ENCODE results near the gene SEMA3G.
A peak's percentile ranks its signal among the peaks of the same experiment; 100 is the strongest.

The SEMA3G gene

DNA sequence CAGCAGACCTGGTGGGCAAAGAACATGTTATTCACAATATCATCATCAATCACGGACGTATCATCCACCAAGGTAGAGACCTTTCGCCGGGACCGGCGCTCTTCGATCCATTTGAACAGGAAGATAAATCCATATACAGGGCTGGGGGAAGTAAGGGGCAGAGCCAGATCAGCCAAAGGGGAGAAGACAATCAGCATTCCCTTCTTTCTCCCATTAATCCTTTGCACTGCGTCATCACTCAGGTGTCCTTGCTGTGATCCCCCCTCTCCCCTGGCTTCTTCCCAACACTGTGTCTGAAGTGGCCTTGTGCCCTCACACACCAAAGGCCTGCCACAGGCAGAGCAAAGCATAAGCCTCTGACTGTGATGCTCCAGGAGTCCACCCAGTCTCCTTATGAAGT lies 36.4 kb downstream of the SEMA3G start:
- no peak for DNase-seq

GRCh38 chr3:52407779-52408178 lies 37.1 kb downstream of the SEMA3G start:
- no peak for DNase-seq

GRCh38 chr3:52406791-52407510 lies 38.0 kb downstream of the SEMA3G start:
- DNase-seq = no peak

DNA sequence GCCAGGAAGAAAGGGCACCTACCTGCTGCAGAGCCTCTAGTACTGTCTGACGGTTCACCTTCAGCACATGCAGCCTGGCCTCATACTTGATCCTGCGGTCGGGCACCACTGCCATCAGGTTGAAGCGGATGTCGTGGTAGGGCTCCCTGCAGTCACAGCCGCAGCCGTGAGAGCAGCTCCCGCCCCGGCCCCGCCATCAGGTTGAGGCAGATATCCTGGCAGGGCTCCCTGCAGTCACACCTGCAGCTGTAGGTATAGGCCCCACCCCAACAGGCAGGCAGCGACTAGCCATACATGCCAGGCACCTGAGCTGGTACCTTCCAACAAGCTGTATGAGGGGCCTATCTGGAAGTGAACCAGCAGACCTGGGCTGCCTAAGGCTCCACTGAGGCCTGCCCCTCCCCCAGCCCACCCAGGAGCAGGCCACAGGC lies 38.7 kb downstream of the SEMA3G start:
- no peak for DNase-seq

GRCh38 chr3:52405601-52406110 lies 39.2 kb downstream of the SEMA3G start:
- DNase-seq = no peak

DNA sequence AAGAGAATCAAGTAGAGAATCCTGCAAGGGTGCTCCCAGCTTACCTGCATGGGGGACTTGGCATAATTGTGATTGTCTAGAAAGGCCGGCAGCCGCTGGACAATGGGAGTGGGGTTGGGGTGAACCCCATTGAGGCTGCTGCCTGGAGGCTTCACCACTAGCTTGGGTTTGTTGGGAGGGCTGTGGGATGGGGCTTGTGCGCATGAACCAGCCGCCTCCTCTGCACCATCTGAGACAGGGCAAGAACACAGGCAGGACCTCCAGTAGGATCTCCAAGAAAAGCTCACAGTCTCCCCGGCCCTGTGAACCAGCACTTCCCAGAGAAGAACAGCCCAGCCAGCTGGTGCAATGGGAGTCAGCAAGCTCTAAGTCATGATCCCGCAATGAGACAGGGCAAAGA lies 39.8 kb downstream of the SEMA3G start:
- DNase-seq = no peak

DNA sequence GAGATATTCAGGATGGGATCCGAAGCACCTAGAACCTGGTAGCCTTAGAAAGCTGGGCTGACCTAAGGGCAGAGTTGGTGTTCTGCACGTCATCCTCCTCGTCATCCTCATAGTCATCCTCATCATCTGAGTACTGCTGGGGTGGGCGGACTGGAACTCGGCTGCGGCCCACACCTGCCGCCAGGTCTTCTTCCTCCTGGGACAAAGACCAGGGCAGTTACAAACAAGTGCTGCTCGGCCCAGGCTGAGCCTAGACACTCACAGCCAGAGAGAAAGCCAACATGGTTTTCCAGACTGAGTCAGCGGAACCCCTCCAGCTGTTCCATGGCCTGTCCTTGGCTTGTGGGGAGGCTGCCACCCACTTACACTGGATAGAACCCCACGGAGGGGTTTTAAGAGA lies 40.5 kb downstream of the SEMA3G start:
- DNase-seq = no peak

DNA sequence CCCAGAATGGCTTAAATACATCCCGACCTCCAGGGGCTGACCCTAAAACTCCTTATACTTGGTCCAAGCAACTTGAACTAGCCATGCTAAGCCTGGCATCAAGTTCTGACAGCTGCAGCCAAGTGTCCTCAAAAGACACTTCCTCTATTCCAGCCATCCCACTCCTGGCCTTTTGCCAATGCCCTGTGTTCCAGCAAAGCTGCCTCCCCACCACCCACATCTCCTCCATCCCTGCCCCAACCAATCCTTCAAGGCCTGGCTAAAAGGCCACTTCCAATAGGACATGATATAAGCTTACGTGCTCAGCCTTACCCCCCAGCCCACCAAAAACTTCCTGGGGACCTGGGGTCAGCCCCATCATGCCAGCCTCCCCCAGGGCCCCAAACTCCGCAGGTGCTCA lies 40.9 kb downstream of the SEMA3G start:
- DNase-seq = peak in 1 of 2 donors; percentile 29

DNA sequence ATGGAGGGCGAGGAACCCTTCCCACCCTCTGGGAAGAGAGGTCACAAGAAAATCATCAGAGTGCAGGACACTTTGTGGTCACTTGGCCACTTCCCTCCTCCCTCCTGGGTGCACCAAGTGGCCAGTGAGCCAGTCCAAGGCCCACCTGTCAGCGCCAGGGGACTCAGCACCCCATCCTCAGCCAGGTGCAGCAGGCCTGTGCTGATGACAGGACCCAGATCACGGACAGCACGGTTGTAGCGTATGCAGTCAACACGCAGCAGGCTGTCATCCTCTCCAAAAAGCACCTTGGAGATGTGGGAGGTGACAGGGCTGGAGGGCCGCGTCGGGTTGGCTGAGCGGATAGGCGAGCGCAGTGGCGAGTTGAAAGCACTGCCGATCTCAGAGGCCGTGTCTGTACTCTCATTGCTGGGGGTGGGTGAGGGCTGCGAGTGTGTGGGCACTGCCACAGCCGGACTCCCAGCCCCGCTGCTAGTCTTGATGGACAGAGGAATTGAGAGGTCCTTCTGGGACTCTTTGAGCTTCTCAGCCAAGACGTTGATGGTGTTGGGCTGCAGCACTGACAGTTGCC lies 41.5 kb downstream of the SEMA3G start:
- DNase-seq = no peak

- no peak for DNase-seq
Measured at GRCh38 chr3:52402706-52403270, 42.1 kb downstream of the SEMA3G start.

GRCh38 chr3:52402101-52402521 lies 42.8 kb downstream of the SEMA3G start:
- DNase-seq = no peak

- no peak for DNase-seq
Measured at GRCh38 chr3:52401551-52401950, 43.4 kb downstream of the SEMA3G start.

DNA sequence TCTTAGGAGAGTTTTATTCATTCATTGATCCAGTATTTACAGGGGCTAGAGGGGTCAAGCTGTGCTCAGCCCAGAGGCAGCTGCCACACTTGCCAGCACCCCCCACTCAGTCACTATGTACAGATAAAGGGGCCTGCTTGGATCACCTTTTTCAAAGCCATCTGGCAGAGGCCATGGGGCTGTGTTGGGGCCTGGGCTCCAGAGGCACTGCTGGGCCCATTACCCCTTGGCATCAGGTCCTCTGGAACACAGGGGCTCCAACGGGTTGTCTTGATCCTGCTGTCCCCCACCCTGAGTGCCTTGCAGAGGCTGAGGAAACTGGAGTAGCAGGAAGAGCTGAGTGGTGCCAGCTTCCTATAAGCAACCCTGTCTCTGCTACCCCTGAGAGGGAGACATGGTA lies 43.9 kb downstream of the SEMA3G start:
- DNase-seq = no peak

DNA sequence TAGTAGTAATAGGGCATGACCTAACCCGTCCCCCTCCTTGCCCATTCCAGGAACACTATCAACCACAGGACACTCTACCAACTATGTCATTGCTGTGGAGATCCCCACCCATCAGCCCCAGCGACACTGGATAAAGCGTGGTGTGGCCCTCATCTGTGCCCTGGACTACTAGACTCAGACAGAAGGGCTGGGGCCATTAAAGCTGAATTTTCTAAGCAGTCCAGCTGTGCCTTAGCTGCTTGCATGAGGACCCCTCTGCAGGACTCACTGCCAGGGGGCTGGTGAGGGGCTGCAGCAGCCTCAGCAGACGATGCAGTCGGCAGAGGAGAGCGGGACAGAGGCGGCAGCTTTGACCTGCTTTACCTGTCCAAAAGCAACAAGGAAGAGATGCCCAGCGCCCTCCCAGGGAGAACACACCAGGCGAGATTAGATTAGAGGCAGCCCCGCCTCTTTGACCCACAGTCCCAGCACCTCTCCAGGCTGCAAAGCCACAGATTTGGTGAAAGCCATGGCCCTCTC lies 44.6 kb downstream of the SEMA3G start:
- no peak for DNase-seq

- no peak for DNase-seq
Measured at GRCh38 chr3:52399593-52399992, 45.3 kb downstream of the SEMA3G start.

DNA sequence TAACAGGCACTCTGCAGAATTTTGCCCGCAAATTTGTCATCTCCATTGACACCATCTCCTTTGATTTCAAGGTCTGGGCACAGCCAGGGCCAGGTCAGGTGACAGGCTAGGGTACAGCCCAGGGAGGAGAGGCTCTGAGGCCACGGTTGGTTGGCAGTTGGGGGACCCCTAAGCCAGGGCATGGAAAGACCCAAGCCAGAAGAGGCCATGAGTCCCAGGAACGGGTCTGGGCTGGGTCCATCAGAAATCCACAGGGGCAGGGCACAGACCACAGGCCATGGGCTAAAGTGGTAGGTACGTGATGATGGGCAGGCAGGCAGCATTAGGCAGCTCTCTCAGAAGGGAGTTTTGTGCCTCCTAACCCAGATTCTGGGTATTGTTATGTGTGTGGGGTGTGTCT lies 45.8 kb downstream of the SEMA3G start:
- no peak for DNase-seq

GRCh38 chr3:52398670-52399081 lies 46.2 kb downstream of the SEMA3G start:
- no peak for DNase-seq

DNA sequence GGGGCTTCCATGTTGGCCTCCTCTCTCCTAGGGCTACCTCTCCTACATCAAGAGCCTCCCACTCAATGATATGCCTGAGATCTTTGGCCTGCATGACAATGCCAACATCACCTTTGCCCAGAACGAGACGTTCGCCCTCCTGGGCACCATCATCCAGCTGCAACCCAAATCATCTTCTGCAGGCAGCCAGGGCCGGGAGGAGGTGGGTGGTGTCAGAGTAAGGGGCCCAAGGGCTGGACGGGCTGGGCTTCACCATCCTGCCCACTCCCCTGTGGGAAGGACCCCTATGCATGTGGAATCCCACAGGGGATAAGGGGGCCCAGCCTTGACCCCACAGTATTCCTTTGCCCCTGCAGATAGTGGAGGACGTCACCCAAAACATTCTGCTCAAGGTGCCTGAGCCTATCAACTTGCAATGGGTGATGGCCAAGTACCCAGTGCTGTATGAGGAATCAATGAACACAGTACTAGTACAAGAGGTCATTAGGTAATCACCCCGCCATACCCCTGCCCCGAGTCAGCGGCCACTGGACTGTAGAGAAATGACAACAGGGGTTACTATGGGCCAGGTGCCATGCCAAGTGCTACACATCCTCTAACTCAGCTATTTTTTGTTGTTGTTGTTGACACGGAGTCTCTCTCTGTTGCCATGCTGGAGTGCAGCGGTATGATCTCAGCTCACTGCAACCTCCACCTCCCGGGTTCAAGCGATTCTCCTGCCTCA lies 47.1 kb downstream of the SEMA3G start:
- DNase-seq = no peak

DNA sequence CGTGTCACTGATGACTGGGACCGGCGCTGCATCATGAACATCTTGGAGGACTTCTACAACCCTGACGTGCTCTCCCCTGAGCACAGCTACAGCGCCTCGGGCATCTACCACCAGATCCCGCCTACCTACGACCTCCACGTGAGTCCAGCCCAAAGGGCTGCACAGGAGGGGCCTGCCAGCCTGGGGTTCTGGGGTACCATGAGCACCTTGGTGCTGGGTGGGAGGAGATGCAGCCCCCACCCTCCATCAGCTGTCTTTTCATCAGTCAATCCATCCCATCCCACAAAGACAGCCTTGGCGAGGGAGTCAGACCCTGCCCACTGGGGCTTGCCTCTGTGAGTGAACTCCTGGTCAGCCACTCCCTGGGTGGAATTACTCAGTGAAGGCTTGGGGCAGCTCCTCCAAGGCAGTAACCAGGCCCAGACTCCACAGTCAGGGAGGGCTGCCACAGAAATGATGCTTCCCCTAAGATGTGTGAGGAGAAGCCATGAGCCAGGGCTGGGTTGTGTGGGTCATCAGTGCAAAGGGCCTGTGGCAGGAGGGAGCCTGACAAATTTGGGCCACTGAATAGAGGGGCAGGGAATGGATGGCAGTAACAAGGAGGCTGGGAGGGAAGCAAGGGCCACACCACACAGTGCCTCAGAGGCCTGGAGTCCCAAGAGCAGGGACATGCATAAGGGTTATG lies 47.9 kb downstream of the SEMA3G start:
- DNase-seq = no peak

- DNase-seq = no peak
Measured at GRCh38 chr3:52396011-52396906, 48.6 kb downstream of the SEMA3G start.

DNA sequence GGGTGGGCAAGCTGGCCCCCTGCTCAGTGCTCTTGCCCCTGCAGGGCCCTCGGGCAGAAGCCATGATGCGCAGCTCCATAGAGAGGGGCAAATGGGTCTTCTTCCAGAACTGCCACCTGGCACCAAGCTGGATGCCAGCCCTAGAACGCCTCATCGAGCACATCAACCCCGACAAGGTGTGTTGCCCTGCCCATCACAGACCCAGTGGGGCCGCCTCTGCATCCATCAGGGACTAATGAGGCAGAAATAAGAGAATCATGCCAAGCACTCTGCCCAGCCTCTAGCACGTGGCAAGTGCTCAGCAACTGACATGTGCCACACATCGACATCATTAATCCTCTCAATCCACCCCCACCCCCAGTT lies 49.4 kb downstream of the SEMA3G start:
- DNase-seq = no peak

All from inflammatory macrophage treated with lipopolysaccharide for 1 hour (primary cell).